Measurements from ENCODE around the gene SMCP. TPM values are rescaled to one million over a fixed set of nuclear protein-coding genes. Genes with fewer than 3 reads are reported as not detected.

The SMCP gene
- total and polyA plus RNA-seq, 2 of the 13 experiments (the other 11 are each of a cell fraction or from before 2014, with no cell fraction given): not detected

DNA sequence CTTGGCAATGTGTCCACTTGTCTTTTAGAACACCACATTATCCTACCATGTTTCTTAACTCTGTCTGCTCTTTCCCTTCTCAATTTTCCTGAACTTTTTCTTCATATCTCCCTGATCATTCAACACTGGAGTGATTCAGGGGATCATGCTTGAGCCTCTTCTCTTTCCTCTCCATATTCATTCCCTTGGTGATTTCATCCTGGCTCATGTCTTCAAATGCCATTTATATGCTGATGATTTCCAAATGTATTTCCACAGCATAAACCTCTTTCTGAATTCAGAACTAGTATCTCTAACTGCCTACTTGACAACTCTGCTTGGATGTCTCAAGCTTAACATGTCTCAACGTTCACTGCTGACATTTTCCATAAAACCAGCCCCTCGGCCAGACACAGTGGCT, 21.8 kb downstream of the SMCP start:
- POLR2A ChIA-PET: no interaction called here
- Histone ChIP-seq H3K9me3 (ENCODE audit: low read length) (no peaks in the 10 kb centered on the region), H2AFZ (ENCODE audit: low read length) (no peak overlapping the region), H3K79me2 (ENCODE audit: insufficient read depth, low read length) (no peaks in the 10 kb centered on the region), H3K4me1 (ENCODE audit: insufficient read depth, low read length) (no peaks in the 10 kb centered on the region), H3K27ac (ENCODE audit: extremely low read length, insufficient read depth, low read length) (no peak overlapping the region), H3K4me2 (ENCODE audit: low read depth, low read length) (no peak overlapping the region), H3K4me3 (replicated peaks in 1 of 3; ENCODE audit: insufficient read depth in 1 of 3, low read depth in 2 of 3, low read length in 3 of 3) (no peak overlapping the region), H3K27me3 (ENCODE audit: control insufficient read depth in 1 of 2, insufficient read depth in 2 of 2, low read length in 2 of 2) (peaks cover 0 to 7% of the 10 kb centered on the region in 2 experiments; a peak in 1 of 5 replicates), H3K9ac (ENCODE audit: insufficient read depth, low read depth, low read length) (no peak overlapping the region), H4K20me1 (ENCODE audit: insufficient read depth, low read length) (no peaks in the 10 kb centered on the region), H3K36me3 (replicated peaks in 1 of 2; ENCODE audit: control insufficient read depth in 1 of 2, insufficient read depth in 2 of 2, low read length in 2 of 2) (no peaks in the 10 kb centered on the region)
- in situ Hi-C loops (cut with HindIII; ENCODE audit: extremely low pct_ligation_motif_present, low pct_unique_long_range_greater_than_20kb): no loop called here
- intact Hi-C loops (cut with micrococcal nuclease; ENCODE audit: unreplicated experiment): loop anchor here (10.0 kb wide), 1 partner anchor 55 kb away; no protein-coding TSS in a partner anchor
- TF ChIP-seq, protein P1, sequence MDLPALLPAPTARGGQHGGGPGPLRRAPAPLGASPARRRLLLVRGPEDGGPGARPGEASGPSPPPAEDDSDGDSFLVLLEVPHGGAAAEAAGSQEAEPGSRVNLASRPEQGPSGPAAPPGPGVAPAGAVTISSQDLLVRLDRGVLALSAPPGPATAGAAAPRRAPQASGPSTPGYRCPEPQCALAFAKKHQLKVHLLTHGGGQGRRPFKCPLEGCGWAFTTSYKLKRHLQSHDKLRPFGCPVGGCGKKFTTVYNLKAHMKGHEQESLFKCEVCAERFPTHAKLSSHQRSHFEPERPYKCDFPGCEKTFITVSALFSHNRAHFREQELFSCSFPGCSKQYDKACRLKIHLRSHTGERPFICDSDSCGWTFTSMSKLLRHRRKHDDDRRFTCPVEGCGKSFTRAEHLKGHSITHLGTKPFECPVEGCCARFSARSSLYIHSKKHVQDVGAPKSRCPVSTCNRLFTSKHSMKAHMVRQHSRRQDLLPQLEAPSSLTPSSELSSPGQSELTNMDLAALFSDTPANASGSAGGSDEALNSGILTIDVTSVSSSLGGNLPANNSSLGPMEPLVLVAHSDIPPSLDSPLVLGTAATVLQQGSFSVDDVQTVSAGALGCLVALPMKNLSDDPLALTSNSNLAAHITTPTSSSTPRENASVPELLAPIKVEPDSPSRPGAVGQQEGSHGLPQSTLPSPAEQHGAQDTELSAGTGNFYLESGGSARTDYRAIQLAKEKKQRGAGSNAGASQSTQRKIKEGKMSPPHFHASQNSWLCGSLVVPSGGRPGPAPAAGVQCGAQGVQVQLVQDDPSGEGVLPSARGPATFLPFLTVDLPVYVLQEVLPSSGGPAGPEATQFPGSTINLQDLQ (CRISPR knock-in tag; IDR thresholded peaks at IDR 0.05): no peak
- TF ChIP-seq JUN (CRISPR knock-in tag; IDR thresholded peaks at IDR 0.05) (no peak), ZNF101 (CRISPR knock-in tag; IDR thresholded peaks at IDR 0.05; ENCODE audit: borderline replicate concordance, low read depth) (no peak), KDM4B (CRISPR knock-in tag; IDR thresholded peaks at IDR 0.05) (no peak), ETV5 (CRISPR knock-in tag; IDR thresholded peaks at IDR 0.05; ENCODE audit: borderline replicate concordance) (no peak), ZNF616 (CRISPR knock-in tag; IDR thresholded peaks at IDR 0.05; ENCODE audit: low read depth) (no peak), KDM3A (CRISPR knock-in tag; IDR thresholded peaks at IDR 0.05; ENCODE audit: low read depth) (no peak), GTF3A (CRISPR knock-in tag; conservative IDR thresholded peaks at IDR 0.05) (no peak), KDM6A (CRISPR knock-in tag; IDR thresholded peaks at IDR 0.05; ENCODE audit: low read depth) (no peak)
- TF ChIP-seq, protein P2, sequence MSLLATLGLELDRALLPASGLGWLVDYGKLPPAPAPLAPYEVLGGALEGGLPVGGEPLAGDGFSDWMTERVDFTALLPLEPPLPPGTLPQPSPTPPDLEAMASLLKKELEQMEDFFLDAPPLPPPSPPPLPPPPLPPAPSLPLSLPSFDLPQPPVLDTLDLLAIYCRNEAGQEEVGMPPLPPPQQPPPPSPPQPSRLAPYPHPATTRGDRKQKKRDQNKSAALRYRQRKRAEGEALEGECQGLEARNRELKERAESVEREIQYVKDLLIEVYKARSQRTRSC (CRISPR knock-in tag; IDR thresholded peaks at IDR 0.05; ENCODE audit: low read depth): no peak
- TF ChIP-seq, protein P3, sequence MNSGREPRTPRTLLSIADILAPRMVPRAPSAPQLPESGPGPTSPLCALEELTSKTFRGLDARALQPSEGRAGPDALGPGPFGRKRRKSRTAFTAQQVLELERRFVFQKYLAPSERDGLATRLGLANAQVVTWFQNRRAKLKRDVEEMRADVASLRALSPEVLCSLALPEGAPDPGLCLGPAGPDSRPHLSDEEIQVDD (CRISPR knock-in tag; IDR thresholded peaks at IDR 0.05; ENCODE audit: borderline replicate concordance): no peak
- CTCF ChIA-PET (ENCODE audit: low intra/inter-chr PET ratio, low total read pairs): no interaction called here
- no TSS peak for BruUV-seq (replicated peaks)
- ATAC-seq (no peak), DNase-seq (ENCODE audit: low spot score) (no peak), FAIRE-seq (no peak)
- WGBS (ENCODE audit: low lambda C conversion rate): 0% methylated on average over 2 of the region's 2 CpGs

All from HepG2 (cell line).